GM23248 (cell line): Measurements from ENCODE around the gene RARS1.

Source experiments
- EZH2 ChIP-seq: fragments of 200-600 bp; sonication (generic); IDR thresholded peaks from 2 replicates; pipeline ENCODE4 v1.6.1; 2018; ENCODE audit warnings: antibody characterized with exemption, mild to moderate bottlenecking; ENCODE audit not compliant: insufficient read depth, poor library complexity, severe bottlenecking
- EZH2phosphoT487 ChIP-seq: fragments of 200-600 bp; sonication (generic); IDR thresholded peaks from 2 replicates; pipeline ENCODE4 v1.6.1; 2018; ENCODE audit warnings: antibody characterized with exemption, moderate library complexity, mild to moderate bottlenecking, low read depth; ENCODE audit not compliant: insufficient read depth

DNA sequence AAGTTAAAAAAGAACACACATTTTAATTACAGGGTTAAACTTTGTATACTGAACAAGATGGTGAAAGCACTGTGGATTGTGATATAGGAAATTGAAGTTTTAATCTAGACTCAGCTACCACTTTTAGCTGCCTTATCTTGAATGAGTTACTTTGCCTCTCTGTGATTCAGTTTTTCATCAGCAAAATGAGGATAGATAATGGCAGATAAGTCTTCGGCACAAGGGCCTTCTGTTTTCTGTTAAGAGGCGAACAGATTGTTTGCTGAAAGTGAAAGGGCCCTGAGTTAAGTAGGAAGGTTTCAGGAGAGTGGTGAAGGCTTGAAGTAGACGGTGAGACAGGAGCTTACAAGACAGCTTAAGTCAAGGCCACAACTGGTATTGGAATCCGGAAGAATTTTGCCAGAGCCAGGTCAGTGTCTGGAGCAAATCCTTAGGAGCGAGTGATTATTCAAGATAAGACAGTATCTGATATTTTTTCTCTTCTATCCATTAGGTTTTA is 7.8 kb downstream of the RARS1 start:
- no peak for TF ChIP-seq EZH2
- no peak for TF ChIP-seq EZH2phosphoT487
